ENCODE data around the gene CLRN1.
"Not testable (repeated sequence)": the region's sequence is repeated elsewhere in the genome, so short reads cannot be mapped to it uniquely, and the experiment has no call there.

Gene CLRN1

DNA sequence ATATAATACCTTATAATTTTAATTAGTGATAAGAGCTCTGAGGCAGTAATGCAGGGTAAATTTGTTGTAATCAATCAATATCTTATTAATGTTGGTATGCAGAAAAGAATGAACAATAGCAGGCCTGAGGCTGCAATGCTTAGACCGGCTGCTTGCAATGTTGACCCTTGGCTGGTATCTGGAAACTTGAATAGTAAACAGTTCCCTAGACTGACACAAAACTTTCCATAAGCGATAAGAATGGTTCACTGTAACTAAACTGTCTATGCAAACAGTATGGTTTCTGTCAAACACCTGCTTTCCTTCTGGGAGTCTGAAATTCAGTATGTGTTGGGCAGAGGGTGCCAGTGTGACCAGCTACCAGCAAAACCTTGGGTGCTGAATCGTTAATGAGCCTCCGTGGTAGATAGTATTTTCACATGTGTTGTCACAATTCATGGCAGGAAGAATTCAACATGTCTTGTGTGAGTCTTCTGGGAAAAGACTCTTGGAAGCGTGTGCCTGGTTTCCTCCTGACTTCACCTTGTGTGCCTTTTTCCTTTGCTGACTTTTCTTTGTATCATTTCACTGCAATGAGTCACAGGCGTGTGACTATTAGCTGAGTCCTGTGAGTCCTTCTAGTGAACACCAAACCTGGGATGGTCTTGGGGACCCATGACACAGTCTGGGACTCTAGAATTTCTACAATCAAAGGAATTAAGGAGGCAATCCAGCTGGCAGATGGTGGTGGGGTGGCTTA is 30.7 kb upstream of the CLRN1 start:
- DNase-seq (ENCODE audit: insufficient read length) (no peak), FAIRE-seq (no peak)
- TF ChIP-seq TAF1 (IDR thresholded peaks at IDR 0.05; ENCODE audit: borderline replicate concordance, low read depth, low read length) (no peak), POLR2A (IDR thresholded peaks at IDR 0.05; ENCODE audit: low read depth, low read length) (no peak), POLR2AphosphoS5 (IDR thresholded peaks at IDR 0.05; ENCODE audit: low read depth, low read length) (no peak)

DNA sequence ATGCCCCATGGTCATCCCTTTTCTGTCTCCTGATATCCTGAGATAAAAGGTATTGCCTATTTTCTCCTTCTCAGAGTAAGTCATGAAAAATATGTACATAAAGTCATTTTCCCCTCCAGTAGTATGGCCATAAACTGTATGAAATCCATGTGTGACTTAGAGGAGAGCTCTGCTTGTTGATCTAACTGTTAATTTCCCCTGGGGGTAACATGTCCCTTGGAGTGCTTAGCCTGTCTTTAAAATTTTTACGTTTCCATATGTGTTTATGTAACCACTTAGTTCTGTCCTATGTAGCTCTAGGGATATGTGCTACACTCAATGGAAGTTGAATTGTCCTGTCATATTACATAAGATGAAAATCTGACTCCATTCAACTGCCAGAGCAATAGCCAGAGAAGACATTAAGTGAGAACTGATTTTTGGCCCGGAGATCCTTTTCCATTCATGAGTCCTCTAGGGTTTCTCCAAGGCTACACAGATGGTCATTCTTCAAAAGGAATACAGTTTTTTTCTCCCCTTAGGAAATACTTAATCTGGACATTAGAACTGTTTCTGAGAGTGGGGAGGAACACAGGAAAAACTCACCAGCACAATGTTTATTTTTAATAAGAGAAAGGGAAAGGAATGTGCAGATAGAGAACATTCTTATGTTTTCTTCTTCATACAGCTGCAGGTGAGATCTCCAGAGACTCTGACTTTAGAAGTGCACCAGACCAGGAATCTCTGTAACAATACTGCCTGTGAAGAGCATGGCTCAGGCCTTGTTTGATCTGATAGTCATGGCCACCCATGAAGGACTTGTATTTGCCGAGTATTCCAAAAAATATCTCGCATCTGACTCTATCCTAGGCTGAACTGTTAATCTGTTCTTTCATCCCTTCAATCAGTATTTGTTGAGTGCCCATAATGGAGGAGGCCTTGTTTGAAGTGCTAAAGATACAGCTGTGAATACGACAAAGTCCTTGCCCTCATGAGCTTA is 29.8 kb upstream of the CLRN1 start:
- FAIRE-seq (no peak), DNase-seq (ENCODE audit: insufficient read length) (no peak)
- no peak for TF ChIP-seq POLR2A (IDR thresholded peaks at IDR 0.05; ENCODE audit: low read depth, low read length)
- TF ChIP-seq TAF1 (IDR thresholded peaks at IDR 0.05; ENCODE audit: borderline replicate concordance, low read depth, low read length), result no peak
- TF ChIP-seq POLR2AphosphoS5 (IDR thresholded peaks at IDR 0.05; ENCODE audit: low read depth, low read length), result no peak

DNA sequence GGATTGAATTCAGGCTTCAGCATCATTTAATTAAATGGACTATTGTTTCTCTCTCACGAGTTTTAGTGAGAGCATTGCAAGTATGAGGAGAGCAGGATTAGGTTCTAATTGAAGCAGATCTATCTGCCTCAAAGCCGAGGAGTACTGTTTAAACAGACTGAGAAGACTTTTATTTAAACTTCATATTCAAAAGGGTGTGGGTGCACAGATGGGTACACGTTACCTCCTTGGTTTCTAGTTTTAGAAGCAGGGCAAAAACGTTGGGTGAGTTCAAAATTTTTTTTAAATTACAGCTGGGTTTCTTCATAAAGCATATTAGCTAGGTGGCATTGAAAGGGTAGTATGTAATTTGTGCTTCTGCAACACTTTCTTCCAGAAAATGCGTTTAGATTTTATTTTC is 26.5 kb upstream of the CLRN1 start:
- FAIRE-seq, result no peak
- TF ChIP-seq POLR2AphosphoS5 (IDR thresholded peaks at IDR 0.05; ENCODE audit: low read depth, low read length), result no peak
- TF ChIP-seq TAF1 (IDR thresholded peaks at IDR 0.05; ENCODE audit: borderline replicate concordance, low read depth, low read length), result no peak
- TF ChIP-seq POLR2A (IDR thresholded peaks at IDR 0.05; ENCODE audit: low read depth, low read length), result no peak
- no peak for DNase-seq (ENCODE audit: insufficient read length)

DNA sequence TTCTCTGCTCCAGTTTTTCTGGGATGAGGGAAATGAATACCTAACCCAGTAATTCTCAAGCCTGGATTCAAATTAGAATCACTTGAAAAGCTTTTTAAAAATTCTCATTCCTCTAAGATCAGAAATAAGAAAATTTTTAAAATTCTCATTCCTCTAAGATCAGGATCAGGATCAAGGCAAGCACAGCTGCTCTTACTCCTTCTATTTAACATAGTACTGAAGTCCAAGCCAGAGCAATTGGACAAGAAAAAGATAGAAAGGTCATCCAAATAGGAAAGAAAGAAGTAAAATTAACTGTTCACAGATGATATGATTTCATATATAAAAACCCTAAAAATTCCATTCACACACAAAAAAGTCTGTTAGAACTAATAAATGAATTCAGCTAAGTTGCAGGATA is 24.2 kb upstream of the CLRN1 start:
- no peak for TF ChIP-seq POLR2A (IDR thresholded peaks at IDR 0.05; ENCODE audit: low read depth, low read length)
- TF ChIP-seq TAF1 (IDR thresholded peaks at IDR 0.05; ENCODE audit: borderline replicate concordance, low read depth, low read length), result no peak
- TF ChIP-seq POLR2AphosphoS5 (IDR thresholded peaks at IDR 0.05; ENCODE audit: low read depth, low read length), result no peak
- FAIRE-seq, result no peak
- DNase-seq (ENCODE audit: insufficient read length), result no peak

DNA sequence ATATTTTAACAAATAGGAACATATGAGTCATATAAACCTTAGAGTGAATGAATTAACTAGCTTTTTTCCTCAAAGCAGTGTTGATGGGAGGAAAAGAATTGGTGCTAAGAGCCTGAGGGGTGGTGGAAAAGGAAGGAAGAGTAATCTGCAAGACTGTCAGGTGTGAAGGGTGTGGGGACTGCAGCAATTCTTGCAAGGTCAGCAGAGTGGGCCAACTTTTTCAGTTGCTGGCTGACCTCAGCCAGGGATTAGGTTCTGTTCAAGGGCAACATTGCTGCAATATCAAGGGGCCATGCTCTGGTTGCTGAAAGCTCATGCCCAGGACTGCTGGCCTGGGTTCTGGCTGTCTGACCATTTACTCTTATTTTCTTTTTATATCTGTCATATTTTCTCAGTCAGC is 23.0 kb upstream of the CLRN1 start:
- DNase-seq (ENCODE audit: insufficient read length), result no peak
- TF ChIP-seq POLR2AphosphoS5 (IDR thresholded peaks at IDR 0.05; ENCODE audit: low read depth, low read length) (no peak), TAF1 (IDR thresholded peaks at IDR 0.05; ENCODE audit: borderline replicate concordance, low read depth, low read length) (no peak), POLR2A (IDR thresholded peaks at IDR 0.05; ENCODE audit: low read depth, low read length) (no peak)
- no peak for FAIRE-seq

DNA sequence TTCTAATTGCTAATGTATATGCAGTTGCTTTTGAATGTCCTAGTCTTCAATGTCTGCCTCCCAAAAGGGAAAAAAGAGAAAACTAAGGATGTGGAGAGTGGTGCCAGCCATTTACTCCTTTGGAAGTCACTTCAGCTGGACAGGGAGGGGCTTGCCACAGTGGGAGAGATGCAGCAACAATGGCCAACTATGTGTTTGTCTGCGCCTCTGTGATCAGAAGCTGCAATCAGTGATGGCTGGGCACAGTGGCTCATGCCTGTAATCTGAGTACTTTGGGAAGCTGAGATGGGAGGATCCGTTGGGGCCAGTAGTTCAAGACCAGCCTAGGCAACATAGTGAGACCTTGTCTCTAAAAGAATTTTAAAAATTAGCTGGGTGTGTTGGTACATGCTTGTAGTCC is 16.7 kb upstream of the CLRN1 start:
- TF ChIP-seq POLR2AphosphoS5 (IDR thresholded peaks at IDR 0.05; ENCODE audit: low read depth, low read length) (no peak), TAF1 (IDR thresholded peaks at IDR 0.05; ENCODE audit: borderline replicate concordance, low read depth, low read length) (no peak), POLR2A (IDR thresholded peaks at IDR 0.05; ENCODE audit: low read depth, low read length) (no peak)
- FAIRE-seq (no peak), DNase-seq (ENCODE audit: insufficient read length) (no peak)

DNA sequence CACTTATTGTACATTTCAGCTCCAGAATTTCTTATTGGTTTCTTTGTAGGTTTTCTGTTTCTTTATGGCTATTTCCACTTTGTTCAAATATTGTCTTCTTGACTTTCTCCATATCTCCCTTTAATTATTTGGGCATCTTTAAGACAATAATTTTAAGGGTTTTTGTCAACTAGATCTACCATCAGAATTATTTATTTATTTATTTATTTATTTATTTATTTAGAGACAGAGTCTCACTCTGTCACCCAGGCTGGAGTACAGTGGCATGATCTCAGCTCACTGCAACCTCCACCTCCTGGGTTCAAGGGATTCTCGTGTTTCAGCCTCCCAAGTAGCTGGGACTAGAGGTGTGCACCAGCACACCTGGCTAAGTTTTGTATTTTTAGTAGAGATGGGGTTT is 15.9 kb upstream of the CLRN1 start:
- not testable (repeated sequence) for FAIRE-seq

DNA sequence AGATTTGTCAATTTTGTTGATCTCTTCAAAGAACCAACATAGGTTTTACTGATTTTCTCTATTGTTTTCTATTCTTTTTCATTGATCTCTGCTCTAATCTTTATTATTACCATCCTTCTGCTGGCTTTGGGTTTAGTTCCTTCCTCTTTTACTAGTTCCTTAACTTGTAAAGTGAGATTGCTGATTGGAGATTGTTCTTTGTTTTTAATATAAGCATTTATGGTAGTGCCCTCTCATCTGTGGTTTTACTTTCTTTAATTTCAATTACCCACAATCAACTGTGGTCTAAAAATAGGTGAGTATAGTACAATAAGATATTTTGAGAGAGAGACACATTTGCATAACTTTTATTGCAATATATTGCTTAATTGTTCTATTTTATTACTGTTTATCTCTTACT is 13.2 kb upstream of the CLRN1 start:
- TF ChIP-seq POLR2AphosphoS5 (IDR thresholded peaks at IDR 0.05; ENCODE audit: low read depth, low read length) (no peak), POLR2A (IDR thresholded peaks at IDR 0.05; ENCODE audit: low read depth, low read length) (no peak), TAF1 (IDR thresholded peaks at IDR 0.05; ENCODE audit: borderline replicate concordance, low read depth, low read length) (no peak)
- FAIRE-seq (no peak), DNase-seq (ENCODE audit: insufficient read length) (no peak)

More for the DNA sequence above, 15.9 kb upstream of the CLRN1 start:
- DNase-seq (ENCODE audit: insufficient read length), result not testable (repeated sequence)

DNA sequence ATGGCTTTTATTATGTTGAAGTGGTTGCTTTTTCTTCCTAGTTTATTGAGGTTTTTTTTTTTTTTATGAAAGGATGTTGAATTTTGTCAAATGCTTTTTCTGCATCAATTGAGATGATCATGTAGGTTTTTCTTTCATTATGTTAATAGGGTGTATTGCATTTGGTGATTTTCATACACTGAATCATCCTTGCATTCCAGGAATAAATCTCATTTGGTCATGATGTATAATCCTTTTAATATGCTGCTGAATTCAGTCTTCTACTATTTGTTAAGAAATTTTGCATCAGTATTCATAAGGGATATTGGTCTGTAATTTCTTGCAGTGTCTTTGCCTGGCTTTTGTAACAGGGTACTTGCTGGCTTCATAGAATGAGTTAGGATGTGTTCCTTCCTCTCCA is 11.5 kb upstream of the CLRN1 start:
- FAIRE-seq (no peak), DNase-seq (ENCODE audit: insufficient read length) (no peak)
- TF ChIP-seq TAF1 (IDR thresholded peaks at IDR 0.05; ENCODE audit: borderline replicate concordance, low read depth, low read length), result no peak
- TF ChIP-seq POLR2A (IDR thresholded peaks at IDR 0.05; ENCODE audit: low read depth, low read length), result no peak
- no peak for TF ChIP-seq POLR2AphosphoS5 (IDR thresholded peaks at IDR 0.05; ENCODE audit: low read depth, low read length)

DNA sequence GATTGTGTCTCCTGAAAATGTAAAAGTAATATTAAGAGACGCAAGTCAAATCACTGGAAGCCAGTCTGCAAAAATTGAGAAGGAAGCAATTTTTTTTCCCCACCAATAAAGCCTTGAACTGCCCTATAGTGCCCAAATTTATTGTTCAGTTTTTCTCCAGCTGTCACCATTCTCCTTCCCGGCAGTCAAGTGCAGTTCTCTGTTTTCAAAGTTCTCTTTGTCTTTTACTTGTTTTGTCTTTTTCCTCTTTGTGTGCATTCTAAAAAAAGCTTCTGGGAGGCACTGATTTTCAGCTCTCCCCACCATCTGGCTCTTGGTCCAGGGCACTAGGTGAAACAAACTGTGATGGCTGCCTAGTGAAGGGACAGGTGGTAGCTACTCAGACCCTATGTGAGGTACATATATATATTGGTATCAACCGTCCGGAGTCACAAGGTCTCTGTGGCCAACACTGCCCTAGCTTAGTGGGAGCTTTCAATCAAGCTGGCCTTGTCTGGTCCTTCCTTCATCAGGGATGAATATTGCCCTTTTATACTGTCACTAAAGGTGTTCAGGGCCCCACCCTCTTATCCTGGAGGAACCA is 6.1 kb upstream of the CLRN1 start:
- no peak for DNase-seq (ENCODE audit: insufficient read length)
- TF ChIP-seq TAF1 (IDR thresholded peaks at IDR 0.05; ENCODE audit: borderline replicate concordance, low read depth, low read length) (no peak), POLR2A (IDR thresholded peaks at IDR 0.05; ENCODE audit: low read depth, low read length) (no peak), POLR2AphosphoS5 (IDR thresholded peaks at IDR 0.05; ENCODE audit: low read depth, low read length) (no peak)
- FAIRE-seq, result no peak

DNA sequence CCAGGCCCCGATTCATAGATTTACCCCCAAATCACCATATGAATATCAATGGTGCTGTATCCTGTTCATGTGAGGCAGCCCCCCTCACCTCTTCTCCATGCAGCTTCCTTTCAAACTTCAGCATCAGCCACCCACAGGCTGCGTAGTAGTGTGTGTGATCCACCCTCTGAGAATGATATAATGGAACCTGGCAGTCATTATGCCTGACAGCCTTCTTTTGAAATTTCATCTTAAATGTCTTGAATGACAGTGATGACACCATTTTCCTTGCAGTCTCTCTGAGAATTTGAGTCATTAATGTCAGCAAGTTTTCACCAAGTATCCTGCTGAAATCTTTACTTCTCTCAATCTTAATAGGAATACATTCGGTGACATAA is 3.5 kb upstream of the CLRN1 start:
- DNase-seq (ENCODE audit: insufficient read length), result no peak
- TF ChIP-seq POLR2AphosphoS5 (IDR thresholded peaks at IDR 0.05; ENCODE audit: low read depth, low read length) (no peak), POLR2A (IDR thresholded peaks at IDR 0.05; ENCODE audit: low read depth, low read length) (no peak), TAF1 (IDR thresholded peaks at IDR 0.05; ENCODE audit: borderline replicate concordance, low read depth, low read length) (no peak)
- no peak for FAIRE-seq

Data from GM12892 (cell line).